Coronary artery (tissue), 2 donors: ENCODE data around the gene PPP1R12B.
"Not testable (repeated sequence)": the region's sequence is repeated elsewhere in the genome, so short reads cannot be mapped to it uniquely, and the experiment has no call there.

Experiments used
- DNase-seq: peaks from one replicate; pipeline ENCODE4 v3.0.0-alpha.2; 2017; ENCODE audit warnings: low spot score
- H3K27ac ChIP-seq, 2 donors: fragments of 200-600 bp; sonication (generic); one replicate each; pipeline ENCODE4 v1.5.1; 2016 to 2019
- H3K4me3 ChIP-seq: fragments of 200-600 bp; sonication (generic); 2 replicates; pipeline ENCODE4 v1.5.1; 2016; ENCODE audit warnings: mild to moderate bottlenecking, moderate library complexity
- TF ChIP-seq, protein P1 (sequence below): fragments of 200-600 bp; sonication (generic); IDR thresholded peaks from one replicate; pipeline ENCODE4 v1.5.1; 2019; ENCODE audit warnings: antibody characterized with exemption

PPP1R12B gene

DNA sequence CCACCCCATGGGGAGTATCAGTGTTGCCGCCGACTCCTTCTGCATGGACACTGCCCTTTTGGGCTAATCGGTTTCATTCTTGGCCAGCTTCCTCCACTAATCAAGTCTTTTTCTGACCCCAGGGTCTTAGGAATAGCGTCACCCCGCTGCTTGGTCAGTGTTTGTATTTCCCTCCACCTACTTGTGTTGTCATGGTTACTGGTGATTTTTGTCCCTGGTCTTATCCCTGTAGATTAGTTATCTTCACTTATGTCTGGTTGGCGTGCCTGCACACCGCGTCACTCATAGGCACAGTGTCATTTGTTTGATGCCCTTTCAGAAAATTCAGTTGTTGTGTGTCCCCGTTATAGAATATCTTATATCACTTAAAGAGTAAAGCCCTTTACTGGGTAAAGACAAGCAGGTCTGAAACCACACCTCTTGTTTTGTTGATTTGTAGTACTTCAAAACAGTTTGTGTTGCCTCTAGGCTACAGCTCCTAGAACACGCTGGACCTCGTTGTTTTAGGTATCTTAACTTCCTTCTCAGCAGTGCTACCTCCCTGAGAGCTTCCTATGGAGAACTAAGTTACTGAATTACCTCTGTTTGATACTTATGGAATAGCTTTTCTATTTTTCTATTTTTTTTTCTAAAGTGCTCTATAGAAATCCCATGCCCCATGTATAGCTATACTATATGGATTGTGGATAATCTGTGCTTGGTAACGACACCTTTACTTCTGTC, 868 bp downstream of the PPP1R12B start:
- peak overlapping the region; percentile 96 for H3K4me3 ChIP-seq
- DNase-seq: peak; percentile 77
- peak overlapping the region; percentile 76 to 94 for H3K27ac ChIP-seq
- TF ChIP-seq, protein P1, sequence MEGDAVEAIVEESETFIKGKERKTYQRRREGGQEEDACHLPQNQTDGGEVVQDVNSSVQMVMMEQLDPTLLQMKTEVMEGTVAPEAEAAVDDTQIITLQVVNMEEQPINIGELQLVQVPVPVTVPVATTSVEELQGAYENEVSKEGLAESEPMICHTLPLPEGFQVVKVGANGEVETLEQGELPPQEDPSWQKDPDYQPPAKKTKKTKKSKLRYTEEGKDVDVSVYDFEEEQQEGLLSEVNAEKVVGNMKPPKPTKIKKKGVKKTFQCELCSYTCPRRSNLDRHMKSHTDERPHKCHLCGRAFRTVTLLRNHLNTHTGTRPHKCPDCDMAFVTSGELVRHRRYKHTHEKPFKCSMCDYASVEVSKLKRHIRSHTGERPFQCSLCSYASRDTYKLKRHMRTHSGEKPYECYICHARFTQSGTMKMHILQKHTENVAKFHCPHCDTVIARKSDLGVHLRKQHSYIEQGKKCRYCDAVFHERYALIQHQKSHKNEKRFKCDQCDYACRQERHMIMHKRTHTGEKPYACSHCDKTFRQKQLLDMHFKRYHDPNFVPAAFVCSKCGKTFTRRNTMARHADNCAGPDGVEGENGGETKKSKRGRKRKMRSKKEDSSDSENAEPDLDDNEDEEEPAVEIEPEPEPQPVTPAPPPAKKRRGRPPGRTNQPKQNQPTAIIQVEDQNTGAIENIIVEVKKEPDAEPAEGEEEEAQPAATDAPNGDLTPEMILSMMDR: no peak

DNA sequence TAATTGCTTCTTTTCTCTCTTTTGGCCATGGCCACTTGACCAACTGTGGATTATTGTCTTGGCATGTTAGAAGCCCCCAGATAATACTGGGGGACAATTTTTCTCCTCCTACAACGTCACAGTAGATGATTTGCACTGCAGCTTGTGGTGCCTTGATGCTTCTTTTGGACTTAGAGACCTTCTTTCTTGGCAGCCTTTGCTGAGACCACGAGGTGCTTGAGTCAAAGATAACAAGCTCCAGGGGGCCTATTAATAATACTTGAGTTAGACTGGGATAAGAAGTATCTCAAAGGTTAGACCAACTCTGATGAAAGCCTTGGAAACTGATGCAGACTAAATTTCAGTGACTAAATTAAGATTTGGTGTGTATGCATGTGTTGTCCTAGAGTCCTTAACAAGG, 3.2 kb downstream of the PPP1R12B start:
- no peak overlapping the region for H3K4me3 ChIP-seq
- no peak for DNase-seq
- TF ChIP-seq, protein P1: no peak
- no peak overlapping the region for H3K27ac ChIP-seq

DNA sequence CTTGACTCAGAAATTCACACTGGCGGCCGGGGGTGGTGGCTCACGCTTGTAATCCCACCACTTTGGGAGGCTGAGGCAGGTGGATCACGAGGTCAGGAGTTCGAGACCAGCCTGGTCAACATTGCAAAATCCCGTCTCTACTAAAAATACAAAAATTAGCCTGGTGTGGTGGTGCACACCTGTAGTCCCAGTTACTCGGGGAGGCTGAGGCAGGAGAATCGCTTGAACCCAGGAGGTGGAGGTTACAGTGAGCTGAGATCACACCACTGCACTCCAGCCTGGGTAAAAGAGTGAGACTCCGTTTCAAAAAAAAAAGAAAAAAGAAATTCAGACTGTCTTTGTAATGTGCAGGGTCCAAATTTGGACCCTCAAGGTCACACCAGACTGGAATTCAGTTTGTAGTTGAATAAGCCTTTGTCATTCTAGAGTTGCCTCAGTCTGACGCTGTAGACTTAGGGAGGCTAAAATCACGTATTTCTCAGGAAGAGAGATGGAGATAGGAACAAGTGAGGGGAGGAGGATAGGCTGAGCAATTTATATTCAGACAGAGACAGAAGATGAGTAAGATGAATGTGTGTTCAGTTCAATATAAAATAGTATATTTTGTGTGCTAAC, 4.2 kb downstream of the PPP1R12B start:
- DNase-seq, H3K4me3 ChIP-seq, H3K27ac ChIP-seq: not testable (repeated sequence)

DNA sequence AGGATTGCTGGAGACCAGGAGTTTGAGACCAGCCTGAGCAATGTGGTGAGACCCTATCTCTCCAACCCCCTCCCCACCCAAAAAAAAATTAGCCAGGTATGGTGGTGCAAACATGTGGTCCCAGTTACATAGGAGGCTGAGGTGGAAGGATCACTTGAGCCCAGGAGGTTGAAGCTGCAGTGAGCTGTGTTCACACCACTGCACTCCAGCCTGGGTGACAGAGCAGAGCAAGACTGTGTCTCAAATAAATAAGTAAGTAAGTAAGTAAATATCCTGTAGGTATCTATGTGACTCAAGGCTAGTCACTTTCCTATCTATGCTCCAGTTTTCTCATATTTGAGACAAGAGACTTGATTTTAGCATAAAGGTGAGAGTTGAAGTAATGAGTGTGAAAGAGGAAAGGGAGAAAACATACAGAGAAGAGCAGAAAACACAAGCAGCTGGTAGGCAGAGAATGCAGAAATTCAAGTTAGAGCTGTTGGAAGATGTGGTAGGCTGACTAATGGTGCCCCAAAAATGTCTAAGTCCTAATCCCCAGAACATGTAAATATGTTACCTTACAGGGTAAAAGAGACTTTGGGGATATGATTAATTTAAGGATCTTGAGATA, 7.5 kb downstream of the PPP1R12B start:
- no peak overlapping the region for H3K4me3 ChIP-seq
- TF ChIP-seq, protein P1: no peak
- no peak for DNase-seq
- no peak overlapping the region for H3K27ac ChIP-seq

DNA sequence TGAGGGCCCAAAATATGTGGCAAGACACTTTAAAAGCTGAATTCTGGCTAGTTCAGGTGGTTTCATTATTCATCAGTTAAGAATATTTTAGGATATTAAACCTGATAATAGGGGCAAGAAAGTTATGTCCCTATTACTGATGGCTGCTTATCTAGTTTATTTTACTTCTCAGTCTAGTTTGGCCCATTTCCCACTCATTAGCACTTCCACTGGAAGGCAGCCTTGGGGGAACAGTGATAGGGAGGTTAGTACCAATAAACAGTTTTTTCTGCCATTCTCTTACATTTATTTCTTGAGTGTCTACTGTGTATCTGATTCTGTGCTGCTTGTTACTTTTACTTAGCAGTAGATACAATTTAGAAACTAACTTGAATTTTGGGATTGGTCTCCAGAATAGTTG, 9.0 kb downstream of the PPP1R12B start:
- TF ChIP-seq, protein P1: no peak
- DNase-seq: no peak
- Histone ChIP-seq H3K4me3 (no peak overlapping the region), H3K27ac (no peak overlapping the region)

DNA sequence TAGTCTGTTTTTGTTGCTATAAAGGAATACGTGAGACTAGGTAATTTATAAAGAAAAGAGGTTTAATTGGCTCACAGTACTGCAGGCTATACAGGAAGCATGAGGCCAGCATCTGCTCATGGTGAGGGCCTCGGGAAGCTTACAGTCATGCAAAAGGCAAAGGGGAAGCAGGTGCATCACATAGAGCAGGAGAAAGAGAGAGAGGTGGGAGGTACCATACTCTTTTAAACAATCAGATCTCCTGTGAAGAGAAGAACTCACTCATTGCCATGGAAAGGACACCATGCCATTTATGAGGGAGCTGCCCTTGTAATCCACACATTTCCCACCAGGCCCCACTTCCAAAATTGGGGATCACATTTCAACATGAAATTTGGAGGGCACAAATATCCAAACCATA, 12.7 kb downstream of the PPP1R12B start:
- no peak overlapping the region for H3K27ac ChIP-seq
- TF ChIP-seq, protein P1: no peak
- H3K4me3 ChIP-seq: no peak overlapping the region
- DNase-seq: no peak

DNA sequence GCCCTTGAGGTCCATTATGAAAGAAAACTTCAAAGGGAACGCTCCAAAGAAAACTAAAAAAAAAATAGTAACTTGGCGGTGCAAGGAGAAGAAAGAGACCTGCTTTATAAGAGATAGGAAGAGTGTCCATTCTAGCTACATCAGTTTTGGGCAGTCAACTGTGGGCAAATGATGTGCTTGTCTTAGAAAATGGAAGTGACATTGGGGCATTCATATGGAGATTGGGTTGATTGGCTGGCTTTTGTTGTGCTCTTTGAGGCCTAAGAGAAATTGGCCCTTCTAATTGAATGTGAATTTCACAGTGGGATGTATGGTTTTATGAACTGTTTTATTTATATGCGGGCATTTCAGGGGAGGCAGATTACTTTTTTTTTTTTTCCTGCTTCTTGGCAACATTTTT, 13.2 kb downstream of the PPP1R12B start:
- Histone ChIP-seq H3K4me3 (no peak overlapping the region), H3K27ac (no peak overlapping the region)
- TF ChIP-seq, protein P1: no peak
- no peak for DNase-seq
